ENCODE data around the gene PLEKHN1. TPM values are rescaled to one million over a fixed set of nuclear protein-coding genes. Genes with fewer than 3 reads are reported as not detected.
"Not testable (repeated sequence)": the region's sequence is repeated elsewhere in the genome, so short reads cannot be mapped to it uniquely, and the experiment has no call there.

PLEKHN1 gene
- total RNA-seq, 1 experiment from 2014 or later = 0.93 TPM

DNA sequence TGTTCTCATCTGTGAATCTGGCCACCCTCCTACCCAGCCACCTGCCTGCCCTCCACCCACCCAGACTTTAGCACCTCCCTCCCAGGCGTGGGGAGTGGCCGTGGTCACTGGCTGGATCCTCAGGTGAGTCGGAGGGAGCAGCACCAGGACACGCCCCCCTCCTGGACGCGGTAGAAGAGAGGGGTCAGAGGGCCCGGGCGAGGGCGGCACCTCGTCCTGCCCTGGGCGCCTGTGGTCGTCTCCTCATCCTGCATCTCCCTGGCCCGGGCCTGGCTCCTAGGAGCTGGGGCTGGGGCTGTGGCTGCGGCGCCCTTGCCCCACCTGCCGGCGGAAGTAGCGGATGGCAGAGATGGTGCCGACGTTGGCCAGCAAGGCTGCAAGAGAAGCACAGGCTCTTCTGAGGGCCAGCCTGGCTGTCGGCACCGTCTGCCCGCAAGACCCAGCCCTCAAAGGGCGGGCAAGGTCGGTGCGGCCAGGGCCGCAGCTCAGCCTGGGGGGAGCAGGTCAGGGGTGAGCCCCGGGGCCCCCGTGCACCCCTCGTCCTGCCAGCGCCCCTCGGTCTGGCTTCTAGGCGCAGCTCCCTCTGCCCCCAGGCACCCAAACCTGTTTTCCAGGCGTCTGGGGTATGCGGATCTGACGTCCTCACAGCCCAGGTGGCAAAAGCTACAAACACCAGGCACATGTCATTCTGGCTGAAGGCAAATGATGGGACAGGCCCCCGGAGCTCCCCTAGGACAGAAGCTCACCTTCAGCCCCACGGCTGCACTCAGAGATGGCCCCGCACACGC is 9.8 kb downstream of the PLEKHN1 start:
- peak; percentile 66 for DNase-seq (ENCODE audit: low spot score)

DNA sequence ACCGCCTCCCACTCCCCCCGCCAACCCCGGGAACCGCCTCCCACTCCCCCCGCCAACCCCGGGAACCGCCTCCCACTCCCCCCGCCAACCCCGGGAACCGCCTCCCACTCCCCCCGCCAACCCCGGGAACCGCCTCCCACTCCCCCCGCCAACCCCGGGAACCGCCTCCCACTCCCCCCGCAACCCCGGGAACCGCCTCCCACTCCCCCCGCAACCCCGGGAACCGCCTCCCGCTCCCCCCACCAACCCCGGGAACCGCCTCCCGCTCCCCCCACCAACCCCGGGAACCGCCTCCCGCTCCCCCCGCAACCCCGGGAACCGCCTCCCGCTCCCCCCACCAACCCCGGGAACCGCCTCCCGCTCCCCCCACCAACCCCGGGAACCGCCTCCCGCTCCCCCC is 10.5 kb downstream of the PLEKHN1 start:
- DNase-seq (ENCODE audit: low spot score) = not testable (repeated sequence)

DNA sequence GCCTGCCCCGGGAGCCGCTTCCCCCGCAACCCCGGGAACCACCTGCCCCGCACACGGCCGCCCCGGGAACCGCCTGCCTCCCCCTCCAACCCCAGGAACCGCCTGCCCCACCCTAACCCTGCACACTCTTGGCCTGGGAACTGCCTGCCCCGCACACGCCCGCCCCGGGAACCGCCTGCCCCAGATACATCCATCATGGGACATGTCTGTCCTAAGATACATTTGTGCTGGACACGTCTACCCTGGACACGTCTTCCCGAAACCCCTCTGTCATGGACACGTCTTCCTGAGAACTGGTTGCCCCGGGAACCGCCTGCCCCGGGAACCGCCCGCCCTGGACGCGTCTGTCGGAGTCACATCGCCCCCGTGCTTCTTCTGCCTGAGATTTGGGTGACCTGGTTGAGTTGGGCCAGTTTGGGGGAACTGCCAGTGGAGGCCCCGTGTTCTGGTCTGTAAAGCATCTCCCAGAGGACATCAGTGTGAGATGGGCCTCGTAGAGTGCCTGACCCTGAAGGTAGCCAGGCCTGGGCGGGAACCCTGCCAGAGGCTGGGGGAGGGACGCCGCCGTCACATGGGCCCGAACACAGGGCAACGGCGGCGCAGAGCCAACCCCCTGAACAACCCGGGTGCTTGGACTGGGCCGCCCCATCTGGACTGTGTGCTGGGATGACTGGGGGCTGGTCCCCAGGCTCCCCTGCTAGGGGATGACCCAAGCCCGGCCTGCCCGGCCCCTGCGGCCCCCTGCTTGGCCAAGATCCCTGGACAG is 12.0 kb downstream of the PLEKHN1 start:
- DNase-seq (ENCODE audit: low spot score) = no peak

DNA sequence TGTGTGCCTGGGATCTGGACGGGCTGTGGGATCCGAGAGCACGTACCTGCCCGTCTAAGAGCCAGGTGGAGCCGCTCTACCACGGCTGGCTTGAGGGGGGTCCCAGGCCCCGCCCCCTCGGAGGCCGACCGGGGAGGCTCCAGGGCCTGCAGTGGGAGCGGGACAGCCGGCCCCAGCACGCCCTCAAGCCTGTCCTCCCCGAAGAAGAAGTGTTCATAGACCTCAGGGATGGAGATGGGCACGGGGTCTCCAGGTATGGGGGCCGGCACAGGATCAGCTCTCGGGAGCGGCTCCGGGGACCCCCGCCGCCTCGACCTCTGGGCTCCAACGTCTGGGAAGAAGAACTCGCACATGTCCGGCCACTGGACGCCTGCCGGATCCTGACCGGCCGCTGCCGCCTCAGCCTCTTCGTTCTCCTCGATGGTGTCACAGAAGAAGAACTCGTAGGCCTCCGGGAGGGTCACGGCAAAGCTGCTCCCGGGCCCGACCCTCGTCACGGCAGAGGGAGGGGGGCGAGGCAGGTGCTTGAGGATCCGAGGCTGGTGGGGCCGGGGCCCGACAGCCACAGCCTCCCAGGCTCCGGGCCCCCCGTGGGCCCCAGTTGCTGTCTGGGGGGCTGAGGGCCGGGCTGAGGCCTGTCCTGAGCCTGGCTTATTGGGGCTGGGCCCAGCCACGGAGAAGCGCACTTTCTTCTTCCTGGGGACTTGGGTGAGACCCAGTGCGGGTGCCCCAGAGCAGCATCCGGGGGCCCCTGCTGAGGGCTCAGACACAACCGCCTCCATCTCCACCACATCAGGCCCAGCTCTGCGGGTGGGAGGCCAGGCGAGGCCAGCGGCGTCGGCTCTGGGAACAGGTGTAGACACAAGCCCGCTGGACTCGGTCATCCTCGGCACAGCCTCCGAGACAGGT is 12.8 kb downstream of the PLEKHN1 start:
- DNase-seq (ENCODE audit: low spot score) = no peak

DNA sequence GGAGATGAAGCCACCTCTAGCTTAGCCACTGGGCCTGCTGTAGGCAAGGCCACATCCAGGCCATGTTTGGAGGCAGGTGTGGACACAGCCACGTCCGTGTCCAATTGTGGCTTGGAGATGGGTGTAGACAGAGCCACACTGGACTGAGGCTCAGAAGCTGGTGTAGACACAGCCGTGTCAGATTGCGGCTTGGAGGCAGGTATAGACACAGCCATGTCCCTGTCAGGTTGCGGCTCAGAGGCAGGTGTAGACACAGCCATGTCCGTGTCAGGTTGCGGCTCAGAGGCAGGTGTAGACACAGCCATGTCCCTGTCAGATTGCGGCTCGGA is 13.4 kb downstream of the PLEKHN1 start:
- DNase-seq (ENCODE audit: low spot score) = no peak

DNA sequence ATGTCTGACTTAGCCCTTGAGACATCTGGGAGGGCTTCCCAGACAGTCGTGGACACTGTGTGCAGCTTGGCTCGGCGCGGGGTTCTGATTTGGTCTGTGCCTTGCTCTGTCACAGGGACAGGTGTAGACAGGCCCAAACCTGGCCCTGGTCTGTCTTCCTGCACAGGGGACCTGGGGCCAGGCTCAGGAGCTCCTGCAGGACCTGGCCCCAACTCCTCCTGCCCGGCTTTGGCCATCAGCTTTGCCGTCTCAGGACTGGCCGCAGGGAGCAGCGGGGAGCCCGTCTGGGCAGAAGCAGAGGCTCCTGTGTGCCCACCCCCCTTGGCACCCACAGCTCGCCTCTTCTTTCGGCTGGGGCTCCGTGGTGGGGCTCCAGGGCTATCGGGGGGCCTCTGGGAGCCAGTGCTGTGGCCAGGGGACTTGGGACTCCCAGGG is 13.9 kb downstream of the PLEKHN1 start:
- DNase-seq (ENCODE audit: low spot score) = no peak

DNA sequence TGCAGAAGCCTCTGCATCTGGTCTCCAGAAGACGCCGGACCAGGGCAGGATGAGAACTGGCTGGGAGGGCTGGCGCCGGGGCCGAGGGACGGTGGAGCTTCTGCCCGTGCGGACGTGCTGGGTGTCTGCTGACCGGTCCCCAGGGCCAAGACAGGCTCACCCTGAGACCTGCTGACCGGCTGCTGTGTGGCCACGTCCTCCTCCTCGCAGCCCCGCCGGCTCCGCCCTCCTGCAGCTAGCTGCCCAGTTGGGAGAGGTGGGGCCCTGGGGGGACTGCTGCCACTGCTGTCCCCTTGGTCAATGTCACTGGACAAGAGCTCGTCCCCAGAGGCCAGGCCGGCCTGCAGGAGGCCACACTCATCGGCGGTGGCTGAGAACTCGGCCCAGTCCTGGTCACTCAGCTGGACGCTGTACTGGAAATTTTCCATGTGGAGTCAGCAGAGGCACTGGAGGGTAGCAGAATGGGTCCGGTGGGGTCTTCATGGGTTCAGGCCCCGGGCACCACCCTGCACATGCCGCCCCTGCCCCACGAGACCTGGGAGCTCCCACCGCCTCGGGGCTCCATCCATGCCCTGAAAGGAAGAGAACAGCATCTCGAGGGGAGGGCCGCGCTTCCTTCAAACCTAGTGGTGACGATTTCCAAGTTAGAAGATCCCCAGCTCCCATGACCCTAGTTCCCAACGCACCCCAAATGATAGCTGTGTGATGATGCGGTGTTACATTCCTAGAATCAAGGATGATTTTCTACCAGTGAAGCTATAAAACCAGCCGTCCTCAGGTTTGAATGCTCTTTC is 14.5 kb downstream of the PLEKHN1 start:
- DNase-seq (ENCODE audit: low spot score) = no peak

DNA sequence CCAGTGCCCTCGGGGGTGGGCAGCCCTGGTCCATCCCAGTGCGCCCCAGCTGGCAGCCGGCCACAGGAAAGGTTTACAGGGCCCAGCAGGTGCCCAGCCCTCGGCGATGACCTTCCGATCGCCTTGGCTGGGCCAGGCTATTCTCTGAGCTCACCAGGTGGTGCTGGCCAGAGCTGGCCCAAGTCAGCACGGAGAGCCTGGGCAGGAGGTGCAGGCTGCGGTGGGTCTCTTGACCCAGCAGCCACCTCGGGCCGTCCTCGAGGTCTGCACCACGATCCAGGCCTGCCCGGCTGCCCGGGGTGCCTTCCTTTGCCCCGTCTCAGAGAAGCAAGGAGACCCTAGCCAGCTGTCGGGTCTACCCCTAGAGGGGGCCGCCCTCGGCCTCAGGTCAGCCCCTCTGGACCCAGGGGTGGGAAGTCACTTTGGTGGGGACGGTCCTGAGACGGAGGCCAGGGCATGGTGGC is 15.2 kb downstream of the PLEKHN1 start:
- no peak for DNase-seq (ENCODE audit: low spot score)

DNA sequence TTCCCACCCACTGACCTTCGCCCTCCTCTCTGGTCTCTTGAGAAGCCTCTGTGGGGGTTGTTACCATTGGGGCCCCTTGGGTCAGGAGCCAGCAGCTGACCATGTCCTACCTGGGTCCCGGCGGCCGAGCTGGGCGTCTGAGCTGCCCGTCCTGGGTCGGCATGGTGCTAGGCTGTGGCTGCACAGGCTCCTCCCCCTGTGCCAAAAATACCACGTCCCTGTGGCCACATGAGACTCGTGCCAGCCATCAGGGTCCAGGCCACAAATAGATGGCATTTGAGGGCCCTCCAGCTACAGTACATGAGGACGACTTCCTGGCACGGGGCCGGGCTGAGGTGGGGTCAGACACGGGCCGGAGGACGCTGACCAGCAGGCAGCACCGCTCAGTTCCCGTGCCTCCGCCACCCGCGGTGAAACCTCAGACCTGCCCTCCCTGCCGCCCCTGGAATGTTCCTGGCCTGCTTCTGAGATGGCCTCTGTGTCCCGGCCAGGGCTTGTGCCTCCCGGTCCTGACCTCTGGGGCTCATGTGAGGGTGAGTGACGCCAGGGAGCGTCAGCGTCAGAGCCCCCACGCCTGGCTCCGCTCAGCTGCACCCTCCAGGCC is 15.8 kb downstream of the PLEKHN1 start, which contains the start of gene PERM1:
PERM1 (minus strand) TSS at position 139 of the 604 bp plus-strand sequence. CDS start 1,064 bp downstream, outside the sequence.
- no peak for DNase-seq (ENCODE audit: low spot score)

DNA sequence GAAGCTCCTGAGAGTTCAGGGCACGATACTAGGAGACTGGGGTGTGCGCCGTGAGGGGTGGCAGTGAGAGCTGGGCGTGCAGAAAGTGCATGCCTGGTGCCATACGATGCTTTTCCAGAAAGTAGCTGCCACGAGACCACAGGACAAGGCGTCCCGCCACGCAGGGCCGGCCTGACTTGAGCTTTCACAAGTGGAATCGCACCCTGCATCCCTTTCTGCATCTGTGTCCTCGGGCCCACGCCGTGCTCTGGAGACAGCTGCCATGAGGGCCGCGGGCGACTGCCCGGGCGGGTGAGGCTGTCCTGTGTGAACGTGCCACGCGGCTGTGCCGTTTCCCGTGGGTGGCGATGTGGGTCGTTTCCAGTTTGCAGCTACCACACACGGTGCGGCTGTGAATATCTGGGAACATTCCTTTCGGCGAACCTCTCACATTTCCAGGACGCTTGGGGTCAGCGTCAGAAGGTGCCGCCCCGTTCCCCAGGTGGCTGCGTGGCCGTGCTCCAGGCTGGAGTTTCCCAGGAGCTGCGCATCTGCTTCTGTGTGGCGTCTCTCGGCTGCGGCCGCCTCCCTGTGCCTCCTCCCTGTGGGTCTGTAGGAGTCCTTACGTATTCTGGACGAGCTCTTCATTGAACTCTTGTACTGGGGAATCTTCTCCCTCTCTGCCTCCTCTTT is 16.6 kb downstream of the PLEKHN1 start:
- no peak for DNase-seq (ENCODE audit: low spot score)

DNA sequence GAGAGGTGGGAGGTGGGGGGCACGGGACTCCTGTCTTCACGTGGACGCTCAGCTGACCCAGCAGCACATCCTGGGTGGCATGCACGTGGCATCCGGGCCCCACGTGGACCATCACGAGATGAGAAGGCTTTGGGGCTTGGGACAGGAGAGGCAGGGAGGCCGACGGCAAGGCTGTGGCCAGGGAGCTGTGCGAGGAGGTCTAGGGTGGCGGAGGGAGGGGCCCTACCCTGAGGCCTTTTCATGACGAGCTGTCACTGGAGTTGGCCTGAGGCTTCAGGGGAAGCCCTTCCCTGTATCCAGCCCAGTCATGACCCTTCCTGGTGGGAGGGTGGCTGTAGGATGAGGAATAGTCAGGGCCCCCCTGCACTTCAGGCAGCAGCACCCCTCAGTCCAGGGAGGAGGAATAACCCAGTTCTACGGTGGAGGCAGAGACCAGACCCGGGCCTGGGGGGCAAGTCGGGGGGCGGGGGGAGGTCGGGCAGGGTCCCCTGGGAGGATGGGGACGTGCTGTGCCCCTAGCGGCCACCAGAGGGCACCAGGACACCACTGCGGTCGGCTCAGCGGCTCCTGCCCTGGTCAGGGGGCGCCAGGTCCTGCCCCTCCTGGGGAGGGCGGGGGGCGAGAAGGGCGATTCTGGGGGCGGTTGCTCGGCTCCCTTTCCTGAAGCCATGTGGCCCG is 17.7 kb downstream of the PLEKHN1 start:
- DNase-seq (ENCODE audit: low spot score) = no peak

DNA sequence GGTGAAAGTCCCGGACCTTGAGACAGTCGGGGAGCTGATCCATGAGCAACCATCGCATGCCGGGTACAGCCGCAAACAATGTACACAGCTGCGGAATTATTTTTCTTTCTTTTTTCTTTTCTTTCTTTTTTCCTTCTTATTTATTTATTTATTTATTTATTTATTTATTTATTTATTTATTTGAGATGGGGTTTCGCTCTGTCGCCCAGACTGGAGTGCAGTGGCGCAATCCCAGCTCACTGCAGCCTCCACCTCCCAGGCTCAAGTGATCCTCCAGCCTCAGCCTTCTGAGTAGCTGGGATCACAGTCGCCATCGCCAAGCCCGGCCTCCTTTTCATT is 18.2 kb downstream of the PLEKHN1 start:
- no peak for DNase-seq (ENCODE audit: low spot score)

DNA sequence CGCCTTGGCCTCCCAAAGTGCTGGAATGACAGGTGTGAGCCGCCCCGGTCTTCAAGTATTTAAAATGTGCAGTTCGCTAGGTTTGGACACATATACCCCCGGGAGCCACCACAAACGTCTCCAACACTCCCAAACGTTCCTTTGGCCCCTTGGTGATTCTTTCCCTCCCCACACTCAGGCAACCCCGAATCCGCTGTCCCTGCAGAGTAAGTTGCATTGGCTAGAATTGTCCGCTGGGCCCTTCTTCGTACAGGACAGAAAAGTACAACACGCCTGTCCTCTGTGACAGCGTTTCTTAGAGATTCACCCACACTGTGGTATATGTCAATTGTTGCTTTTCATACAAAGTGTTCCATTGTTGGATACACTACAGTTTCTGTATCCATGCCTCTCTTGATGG is 18.8 kb downstream of the PLEKHN1 start:
- DNase-seq (ENCODE audit: low spot score) = no peak

DNA sequence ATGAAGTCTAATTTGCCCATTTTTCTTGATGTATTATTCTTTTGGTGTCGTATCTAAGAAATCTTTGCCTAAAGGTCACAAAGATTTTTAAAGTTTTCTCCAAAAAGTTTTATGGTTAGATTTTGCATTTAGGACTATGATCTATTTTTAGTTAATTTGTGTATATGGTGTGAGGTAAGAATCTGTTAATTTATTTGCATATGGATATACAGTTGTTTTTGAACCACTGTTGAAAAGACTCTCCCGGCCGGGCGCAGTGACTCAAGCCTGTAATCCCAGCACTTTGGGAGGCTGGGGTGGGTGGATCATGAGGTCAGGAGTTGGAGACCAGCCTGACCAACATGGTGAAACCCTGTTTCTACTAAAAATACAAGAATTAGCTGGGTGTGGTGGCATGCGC is 21.8 kb downstream of the PLEKHN1 start:
- DNase-seq (ENCODE audit: low spot score) = not testable (repeated sequence)

DNA sequence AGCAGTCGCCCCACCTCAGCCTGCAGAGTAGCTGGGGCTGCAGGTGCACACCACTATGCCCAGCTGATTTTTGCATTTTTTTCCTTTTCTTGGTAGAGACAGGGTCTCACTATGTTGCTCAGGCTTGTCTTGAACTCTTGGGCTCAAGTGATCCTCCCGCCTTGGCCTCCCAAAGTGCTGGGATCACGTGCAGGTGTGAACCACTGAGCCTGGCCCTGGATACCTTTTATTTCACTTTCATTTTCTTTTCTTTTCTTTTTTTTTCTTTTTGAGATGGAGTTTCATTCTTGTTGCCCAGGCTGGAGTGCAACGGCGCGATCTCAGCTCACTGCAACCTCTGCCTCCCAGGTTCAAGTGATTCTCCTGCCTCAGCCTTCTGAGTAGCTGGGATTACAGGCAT is 25.0 kb downstream of the PLEKHN1 start:
- DNase-seq (ENCODE audit: low spot score) = not testable (repeated sequence)

DNA sequence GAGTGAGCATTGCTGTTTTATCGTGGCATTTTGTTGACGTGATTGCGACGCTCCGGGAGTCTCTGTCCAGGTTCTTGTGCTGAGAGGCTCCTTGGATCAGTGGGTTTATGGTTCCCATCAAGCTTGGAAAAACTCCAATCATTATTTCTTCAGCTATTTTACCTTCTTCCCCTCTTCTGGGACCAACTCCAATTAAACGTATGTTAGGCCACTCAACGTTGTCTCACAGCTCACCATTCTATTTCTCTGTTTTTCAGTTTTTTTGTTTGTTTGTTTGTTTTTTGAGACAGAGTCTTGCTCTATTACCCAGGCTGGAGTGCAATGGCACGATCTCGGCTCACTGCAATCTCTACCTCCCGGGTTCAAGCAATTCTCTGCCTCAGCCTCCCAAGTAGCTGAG is 25.6 kb downstream of the PLEKHN1 start:
- DNase-seq (ENCODE audit: low spot score) = no peak

DNA sequence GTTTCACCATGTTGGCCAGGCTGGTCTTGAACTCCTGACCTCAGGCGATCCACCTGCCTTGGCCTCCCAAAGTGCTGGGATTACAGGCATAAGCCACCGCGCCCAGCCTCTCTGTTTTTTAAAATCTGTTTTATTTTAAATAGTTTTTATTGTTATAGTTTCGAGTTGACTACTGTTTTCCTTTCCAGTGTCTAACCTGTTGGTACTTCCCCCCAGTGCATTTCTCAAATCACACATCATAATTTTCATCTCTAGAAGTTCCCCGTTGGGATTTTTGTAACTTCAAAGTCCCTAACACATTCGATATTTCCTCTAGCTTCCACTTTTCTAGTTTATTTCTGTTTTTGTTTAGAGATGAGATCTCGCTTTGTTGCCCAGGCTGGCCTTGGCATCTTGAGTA is 26.1 kb downstream of the PLEKHN1 start:
- no peak for DNase-seq (ENCODE audit: low spot score)

DNA sequence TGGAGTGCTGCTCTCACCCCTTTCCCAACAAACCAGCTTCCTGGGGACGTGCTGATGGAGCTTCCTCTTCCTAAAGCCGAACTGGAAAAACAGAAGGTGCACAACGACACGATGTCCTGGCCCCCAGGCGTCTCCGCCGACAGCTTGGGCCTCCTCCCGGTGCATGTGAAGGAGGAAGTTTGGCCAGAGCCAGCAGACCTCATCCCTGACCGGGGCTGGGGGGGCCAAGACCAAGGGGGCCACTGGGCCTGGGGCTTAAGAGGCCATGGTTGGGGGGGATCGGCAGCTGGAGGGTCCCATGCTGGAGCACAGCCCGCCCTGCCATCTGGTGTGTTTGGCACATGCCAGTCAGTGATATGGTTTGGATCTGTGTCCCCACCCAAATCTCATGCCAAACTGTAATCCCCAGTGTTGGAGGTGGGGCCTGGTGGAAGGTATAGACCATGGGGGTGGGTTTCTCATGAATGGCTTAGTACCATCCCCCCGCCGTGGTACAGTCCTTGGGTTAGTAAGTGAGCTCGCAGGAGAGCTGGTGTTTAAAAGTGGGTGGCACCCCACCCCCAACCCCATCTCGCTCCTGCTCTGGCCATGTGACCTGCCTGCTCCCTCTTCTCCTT is 27.2 kb downstream of the PLEKHN1 start:
- no peak for DNase-seq (ENCODE audit: low spot score)

DNA sequence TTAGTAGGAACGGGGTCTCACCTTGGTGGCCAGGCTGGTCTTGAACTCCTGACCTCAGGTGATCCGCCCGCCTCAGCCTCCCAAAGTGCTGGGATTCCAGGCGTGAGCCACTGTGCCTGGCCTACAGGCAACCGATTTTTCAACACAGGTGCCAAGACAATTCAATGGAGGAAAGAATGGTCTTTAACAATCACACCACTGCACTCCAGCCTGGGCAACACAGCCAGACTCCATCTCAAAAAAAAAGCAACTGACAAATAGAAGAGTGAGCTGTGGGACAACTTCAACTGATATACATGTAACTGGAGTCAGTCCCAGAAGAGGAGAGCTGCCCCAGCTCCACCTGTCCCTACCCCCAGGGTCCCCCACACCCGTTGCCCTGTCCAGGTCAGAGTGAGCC is 28.3 kb downstream of the PLEKHN1 start:
- not testable (repeated sequence) for DNase-seq (ENCODE audit: low spot score)
